H1 (cell line): ENCODE results near the gene HES5. TPM values are rescaled to one million over a fixed set of nuclear protein-coding genes. Genes with fewer than 3 reads are reported as not detected.

ENCODE experiments used
- CTCF ChIA-PET: fragments of 300-600 bp; sonication (Branson Sonifier 250); formaldehyde crosslinking; loops from one replicate; lab custom pipeline; 2021; ENCODE audit not compliant: partially characterized antibody; lab: Charles Lee
- POLR2A ChIA-PET: fragments of 300-600 bp; sonication (Branson Sonifier 250); formaldehyde crosslinking; loops from one replicate; lab custom pipeline; 2021; ENCODE audit warnings: inconsistent platforms; ENCODE audit not compliant: partially characterized antibody; lab: Charles Lee
- DNase-seq, 2 experiments: peaks; one replicate each; pipeline versions ENCODE4 v3.0.0 to v3.0.0-alpha.2; 2010 to 2022; ENCODE audit warnings: low spot score in 2 of 2, low read depth in 1 of 2, mixed read lengths in 1 of 2
- FAIRE-seq: peaks from 2 replicates; lab custom pipeline; 2011; peaks lifted over from hg19 to GRCh38; lab: Jason Lieb, UNC
- H2AFZ ChIP-seq: 2 replicates; pipeline ENCODE4 v1.8.1; 2012; ENCODE audit warnings: low read length, inconsistent platforms
- H2AK5ac ChIP-seq: 2 replicates; pipeline ENCODE4 v1.6.1; 2013; ENCODE audit warnings: low read depth, low read length
- H2BK120ac ChIP-seq: replicated peaks from 2 replicates; pipeline ENCODE3; 2013; ENCODE audit warnings: low read depth, low read length, inconsistent platforms
- H2BK12ac ChIP-seq: 2 replicates; pipeline ENCODE4 v1.6.1; 2013; ENCODE audit warnings: low read depth, low read length
- H2BK15ac ChIP-seq: 2 replicates; pipeline ENCODE4 v1.6.1; 2013; ENCODE audit warnings: low read length
- H2BK20ac ChIP-seq: 2 replicates; pipeline ENCODE4 v1.6.1; 2013; ENCODE audit warnings: low read length
- H2BK5ac ChIP-seq: 2 replicates; pipeline ENCODE4 v1.6.1; 2013; ENCODE audit warnings: low read depth, low read length
- H3K14ac ChIP-seq: 2 replicates; pipeline ENCODE4 v1.6.1; 2013; ENCODE audit warnings: inconsistent platforms; ENCODE audit not compliant: insufficient read length
- H3K18ac ChIP-seq: 2 replicates; pipeline ENCODE4 v1.6.1; 2013; ENCODE audit warnings: low read length; ENCODE audit errors: extremely low read depth
- H3K23ac ChIP-seq: 2 replicates; pipeline ENCODE4 v1.6.1; 2013; ENCODE audit warnings: inconsistent platforms; ENCODE audit not compliant: insufficient read length
- H3K23me2 ChIP-seq: 2 replicates; pipeline ENCODE4 v1.6.1; 2013; ENCODE audit warnings: low read depth, low read length
- H3K27ac ChIP-seq: 2 replicates; pipeline ENCODE4 v1.6.1; 2011; ENCODE audit warnings: low read depth, low read length, inconsistent platforms
- H3K27me3 ChIP-seq, 4 experiments: replicated peaks in 1 of 4; 1 replicate in 1 of 4; 2 replicates in 3 of 4; pipeline versions ENCODE4 v1.6.1 to v1.8.1; 2011 to 2013; ENCODE audit warnings: low read length in 3 of 4, mild to moderate bottlenecking in 3 of 4, inconsistent platforms in 2 of 4, mixed read lengths in 2 of 4, moderate library complexity in 1 of 4; ENCODE audit not compliant: control insufficient read depth in 3 of 4, insufficient read depth in 3 of 4; ENCODE audit errors: extremely low read depth in 1 of 4
- H3K36me3 ChIP-seq, 4 experiments: 2 replicates each; pipeline versions ENCODE4 v1.6.1 to v1.8.1; 2011 to 2013; ENCODE audit warnings: mild to moderate bottlenecking in 4 of 4, low read length in 3 of 4, moderate library complexity in 2 of 4, control low read depth in 1 of 4, inconsistent platforms in 1 of 4; ENCODE audit not compliant: insufficient read depth in 4 of 4, control insufficient read depth in 2 of 4
- H3K4ac ChIP-seq: replicated peaks from 2 replicates; pipeline ENCODE3; 2013; ENCODE audit warnings: low read length, low read depth, mixed read lengths, inconsistent platforms; ENCODE audit not compliant: insufficient read length
- H3K4me1 ChIP-seq, 4 experiments: replicated peaks in 1 of 4; 1 replicate in 1 of 4; 2 replicates in 3 of 4; pipeline versions ENCODE4 v1.6.1 to v1.8.1; 2011 to 2013; ENCODE audit warnings: low read length in 3 of 4, inconsistent platforms in 2 of 4, mixed read lengths in 1 of 4; ENCODE audit not compliant: insufficient read depth in 4 of 4, control insufficient read depth in 3 of 4
- H3K4me2 ChIP-seq, 2 experiments: 2 replicates each; pipeline versions ENCODE4 v1.6.1 to v1.8.1; 2011 to 2013; ENCODE audit warnings: low read depth in 2 of 2, low read length in 2 of 2, control low read depth in 1 of 2, inconsistent platforms in 1 of 2, mild to moderate bottlenecking in 1 of 2; ENCODE audit not compliant: insufficient read depth in 1 of 2
- H3K4me3 ChIP-seq, 4 experiments: fragments of 200-600, 300-600 bp in 1 of 4; sonication (generic), shearing (Covaris generic), sonication (Bioruptor Twin) in 1 of 4; 2 replicates each; pipeline versions ENCODE4 v1.5.1 to v1.8.1; 2011 to 2016; ENCODE audit warnings: low read length in 4 of 4, low read depth in 3 of 4, control low read depth in 2 of 4, inconsistent platforms in 2 of 4, mild to moderate bottlenecking in 2 of 4, mixed read lengths in 1 of 4, moderate library complexity in 1 of 4; ENCODE audit not compliant: insufficient read depth in 2 of 4; ENCODE audit errors: extremely low read depth in 1 of 4
- H3K56ac ChIP-seq: replicated peaks from 2 replicates; pipeline ENCODE3; 2013; ENCODE audit warnings: low read depth, mild to moderate bottlenecking, mixed read lengths, low read length, inconsistent platforms; ENCODE audit not compliant: insufficient read length
- H3K79me1 ChIP-seq: 2 replicates; pipeline ENCODE4 v1.6.1; 2013; ENCODE audit warnings: low read depth, low read length, control low read depth
- H3K79me2 ChIP-seq, 2 experiments: 2 replicates each; pipeline versions ENCODE4 v1.6.1 to v1.8.1; 2012 to 2013; ENCODE audit warnings: low read length in 2 of 2, mild to moderate bottlenecking in 2 of 2, inconsistent platforms in 1 of 2; ENCODE audit not compliant: insufficient read depth in 2 of 2, control insufficient read depth in 1 of 2
- H3K9ac ChIP-seq, 4 experiments: replicated peaks in 1 of 4; 1 replicate in 1 of 4; 2 replicates in 3 of 4; pipeline versions ENCODE4 v1.6.1 to v1.8.1; 2011 to 2013; ENCODE audit warnings: low read depth in 3 of 4, low read length in 3 of 4, control low read depth in 2 of 4, mild to moderate bottlenecking in 2 of 4, moderate library complexity in 2 of 4, inconsistent platforms in 1 of 4; ENCODE audit errors: extremely low read depth in 1 of 4
- H3K9me3 ChIP-seq, 2 experiments: 2 replicates each; pipeline versions ENCODE4 v1.6.1 to v1.8.1; 2012 to 2013; ENCODE audit warnings: mild to moderate bottlenecking in 2 of 2, moderate library complexity in 2 of 2, control low read depth in 1 of 2, inconsistent platforms in 1 of 2, low read depth in 1 of 2, low read length in 1 of 2, mixed read lengths in 1 of 2; ENCODE audit not compliant: insufficient read depth in 2 of 2
- H4K20me1 ChIP-seq, 2 experiments: replicated peaks in 1 of 2; 2 replicates each; pipeline versions ENCODE3 to v1.8.1; 2011 to 2013; ENCODE audit warnings: inconsistent platforms in 2 of 2, low read length in 2 of 2, mild to moderate bottlenecking in 1 of 2; ENCODE audit not compliant: insufficient read depth in 2 of 2, control insufficient read depth in 1 of 2
- H4K5ac ChIP-seq: 2 replicates; pipeline ENCODE4 v1.6.1; 2013; ENCODE audit warnings: low read length, low read depth, mixed read lengths, inconsistent platforms; ENCODE audit not compliant: insufficient read length
- H4K8ac ChIP-seq: 2 replicates; pipeline ENCODE4 v1.8.0; 2013; ENCODE audit warnings: mild to moderate bottlenecking, moderate library complexity, low read length, inconsistent platforms; ENCODE audit not compliant: insufficient read depth; ENCODE audit errors: extremely low read depth
- H4K91ac ChIP-seq: replicated peaks from 2 replicates; pipeline ENCODE3; 2013; ENCODE audit warnings: low read length, mixed read lengths, inconsistent platforms; ENCODE audit not compliant: insufficient read length
- CEBPB ChIP-seq: IDR thresholded peaks from 2 replicates; pipeline ENCODE4 v1.6.1; 2012; ENCODE audit warnings: low read depth, low read length
- FOSL1 ChIP-seq: IDR thresholded peaks from 2 replicates; pipeline ENCODE4 v1.6.1; 2011; ENCODE audit warnings: mild to moderate bottlenecking, low read depth, low read length, moderate library complexity; ENCODE audit not compliant: insufficient read depth
- KDM5A ChIP-seq: fragments of 200-600 bp; IDR thresholded peaks from 2 replicates; pipeline ENCODE4 v1.7.1; 2012; ENCODE audit warnings: mild to moderate bottlenecking, low read length, inconsistent platforms, mixed read lengths
- PHF8 ChIP-seq: fragments of 200-600 bp; sonication (generic); conservative IDR thresholded peaks from 2 replicates; pipeline ENCODE4 v1.7.1; 2012; ENCODE audit warnings: low read depth, mild to moderate bottlenecking, inconsistent platforms, low read length, moderate library complexity
- POLR2AphosphoS5 ChIP-seq: IDR thresholded peaks from 2 replicates; pipeline ENCODE4 v1.6.1; 2011; ENCODE audit warnings: low read depth, low read length
- RAD21 ChIP-seq, 2 experiments: IDR thresholded peaks in 1 of 2; conservative IDR thresholded peaks in 1 of 2; 2 replicates each; pipeline ENCODE4 v1.6.1; 2011; ENCODE audit warnings: low read depth in 2 of 2, low read length in 2 of 2, improper control_type of control experiment in 1 of 2, inconsistent platforms in 1 of 2, mild to moderate bottlenecking in 1 of 2, moderate library complexity in 1 of 2
- SAP30 ChIP-seq: fragments of 300-600 bp; sonication (generic); IDR thresholded peaks from 2 replicates; pipeline ENCODE4 v1.7.1; 2012; ENCODE audit warnings: low read length, moderate library complexity, mild to moderate bottlenecking, inconsistent platforms; ENCODE audit not compliant: insufficient read depth, insufficient replicate concordance
- SIRT6 ChIP-seq: IDR thresholded peaks from one replicate; pipeline ENCODE4 v1.7.1; 2012; ENCODE audit warnings: low read length, inconsistent platforms
- SP4 ChIP-seq: IDR thresholded peaks from 2 replicates; pipeline ENCODE4 v1.6.1; 2012; ENCODE audit warnings: low read length, inconsistent platforms
- WGBS, 2 experiments: shearing (Covaris generic) in 1 of 2; methylation state at CpG; one replicate each; pipeline versions ENCODE4 v1.1.6 to v1.1.7; 2013 to 2015; ENCODE audit warnings: low lambda C conversion rate in 2 of 2, mixed read lengths in 2 of 2, inconsistent platforms in 1 of 2, low coverage in 1 of 2, missing lambda C conversion rate in 1 of 2; ENCODE audit not compliant: insufficient replicate concordance in 2 of 2, insufficient coverage in 1 of 2, insufficient read length in 1 of 2; ENCODE audit errors: extremely low coverage in 1 of 2, missing lambda C conversion rate in 1 of 2; 5-methylcytosine and 5-hydroxymethylcytosine counted together
- polyA plus RNA-seq, 7 experiments: library from polyadenylated mRNA; depleted of rRNA in 3 of 7; stranded (reverse) in 5 of 7; unstranded in 2 of 7; fragments of >200 nt in 5 of 7; fragments of 200-250 nt in 2 of 7; gene quantifications; 1 replicate in 5 of 7; 2 replicates in 1 of 7; 4 replicates in 1 of 7; pipeline versions ENCODE4 v1.2.1 to v1.2.3, GENCODE V29; 2011 to 2013; ENCODE audit warnings: missing spikeins in 2 of 7, mixed read lengths in 2 of 7
- total RNA-seq: library from RNA; stranded (reverse); fragmentation: NEBNext Ultra II Directional; extraction: Animal tissue kit (Norgen Biotek cat#: 25700); gene quantifications from 2 replicates; pipeline ENCODE4 v1.2.1, GENCODE V29; 2021
- TF ChIP-seq, protein P1 (sequence below): IDR thresholded peaks from 2 replicates; pipeline ENCODE4 v1.6.1; 2012; ENCODE audit warnings: low read length, inconsistent platforms

The HES5 gene
- total and polyA plus RNA-seq, 2 of the 8 experiments (the other 6 are each of a cell fraction or from before 2014, with no cell fraction given): 0.22 TPM; not detected in 1

GRCh38 chr1:2523891-2524609 lies 6.0 kb downstream of the HES5 start:
- Histone ChIP-seq H3K56ac (no peak overlapping the region), H2AK5ac (no peak overlapping the region), H3K4ac (no peak overlapping the region), H2BK20ac (no peak overlapping the region), H3K79me2 (peaks cover 14 to 44% of the 10 kb centered on the region in 2 experiments), H4K91ac (no peak overlapping the region), H3K14ac (no peak overlapping the region), H2BK120ac (no peak overlapping the region), H4K20me1 (peaks cover 36 to 45% of the 10 kb centered on the region in 2 experiments), H3K23ac (no peak overlapping the region), H4K5ac (no peak overlapping the region), H3K79me1 (peaks cover 30% of the 10 kb centered on the region), H3K27me3 (peaks cover 13 to 24% (median 24%) of the 10 kb centered on the region in 4 experiments), H3K27ac (no peak overlapping the region), H3K36me3 (peaks cover 11 to 21% (median 14%) of the 10 kb centered on the region in 4 experiments; a peak in 7 of 8 replicates), H3K9ac (0 out of 7 replicates have a peak overlapping the region, but pooled peaks of 1 of the 4 experiments have one; percentile 14), H3K9me3 (no peaks in the 10 kb centered on the region), H3K23me2 (peaks cover 2% of the 10 kb centered on the region; the same call in 1 of the 2 replicates), H2BK5ac (no peak overlapping the region), H4K8ac (no peak overlapping the region; the same call in 1 of the 2 replicates), H3K4me2 (no peak overlapping the region; a peak in 1 of 4 replicates), H2BK12ac (no peak overlapping the region), H2BK15ac (no peak overlapping the region; the same call in 1 of the 2 replicates), H3K18ac (no peak overlapping the region), H3K4me1 (peaks cover 0 to 33% (median 18%) of the 10 kb centered on the region in 4 experiments; a peak in 6 of 7 replicates), H3K4me3 (no peak overlapping the region), H2AFZ (no peak overlapping the region)
- DNase-seq (no peak), FAIRE-seq (no peak)
- CTCF ChIA-PET: interaction anchor here (0.6 to 4.9 kb wide), 19 partner anchors 10 to 1165 kb away, joined by 3 to 27 read pairs (median 4); no protein-coding TSS in a partner anchor
- WGBS, 2 experiments: 88% methylated on average over 10 of the region's 10 CpGs; no CpG with 5 or more reads in 1 of the 2 experiments
- POLR2A ChIA-PET: interaction anchor here (0.6 to 3.2 kb wide), 6 partner anchors 11 to 111 kb away, joined by 3 to 13 read pairs (median 3); no protein-coding TSS in a partner anchor
- TF ChIP-seq PHF8 (no peak), FOSL1 (no peak), POLR2AphosphoS5 (no peak), SIRT6 (no peak), SP4 (no peak), RAD21 (IDR thresholded peaks at IDR 0.05 in 1 of 2, conservative IDR thresholded peaks at IDR 0.05 in 1 of 2; ENCODE audit: low read depth in 2 of 2, low read length in 2 of 2) (no peak), SAP30 (no peak), CEBPB (no peak), KDM5A (no peak)
- TF ChIP-seq, protein P1, sequence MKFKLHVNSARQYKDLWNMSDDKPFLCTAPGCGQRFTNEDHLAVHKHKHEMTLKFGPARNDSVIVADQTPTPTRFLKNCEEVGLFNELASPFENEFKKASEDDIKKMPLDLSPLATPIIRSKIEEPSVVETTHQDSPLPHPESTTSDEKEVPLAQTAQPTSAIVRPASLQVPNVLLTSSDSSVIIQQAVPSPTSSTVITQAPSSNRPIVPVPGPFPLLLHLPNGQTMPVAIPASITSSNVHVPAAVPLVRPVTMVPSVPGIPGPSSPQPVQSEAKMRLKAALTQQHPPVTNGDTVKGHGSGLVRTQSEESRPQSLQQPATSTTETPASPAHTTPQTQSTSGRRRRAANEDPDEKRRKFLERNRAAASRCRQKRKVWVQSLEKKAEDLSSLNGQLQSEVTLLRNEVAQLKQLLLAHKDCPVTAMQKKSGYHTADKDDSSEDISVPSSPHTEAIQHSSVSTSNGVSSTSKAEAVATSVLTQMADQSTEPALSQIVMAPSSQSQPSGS: no peak
